OCI-M1 (cell line): Measurements from ENCODE around the gene TLR5.
"Not testable (repeated sequence)": the region's sequence is repeated elsewhere in the genome, so short reads cannot be mapped to it uniquely, and the experiment has no call there.

Experiments
- DNase-seq: peaks from one replicate; lab custom pipeline; 2025; lab: John Stamatoyannopoulos, UW

TLR5 gene, protein sequence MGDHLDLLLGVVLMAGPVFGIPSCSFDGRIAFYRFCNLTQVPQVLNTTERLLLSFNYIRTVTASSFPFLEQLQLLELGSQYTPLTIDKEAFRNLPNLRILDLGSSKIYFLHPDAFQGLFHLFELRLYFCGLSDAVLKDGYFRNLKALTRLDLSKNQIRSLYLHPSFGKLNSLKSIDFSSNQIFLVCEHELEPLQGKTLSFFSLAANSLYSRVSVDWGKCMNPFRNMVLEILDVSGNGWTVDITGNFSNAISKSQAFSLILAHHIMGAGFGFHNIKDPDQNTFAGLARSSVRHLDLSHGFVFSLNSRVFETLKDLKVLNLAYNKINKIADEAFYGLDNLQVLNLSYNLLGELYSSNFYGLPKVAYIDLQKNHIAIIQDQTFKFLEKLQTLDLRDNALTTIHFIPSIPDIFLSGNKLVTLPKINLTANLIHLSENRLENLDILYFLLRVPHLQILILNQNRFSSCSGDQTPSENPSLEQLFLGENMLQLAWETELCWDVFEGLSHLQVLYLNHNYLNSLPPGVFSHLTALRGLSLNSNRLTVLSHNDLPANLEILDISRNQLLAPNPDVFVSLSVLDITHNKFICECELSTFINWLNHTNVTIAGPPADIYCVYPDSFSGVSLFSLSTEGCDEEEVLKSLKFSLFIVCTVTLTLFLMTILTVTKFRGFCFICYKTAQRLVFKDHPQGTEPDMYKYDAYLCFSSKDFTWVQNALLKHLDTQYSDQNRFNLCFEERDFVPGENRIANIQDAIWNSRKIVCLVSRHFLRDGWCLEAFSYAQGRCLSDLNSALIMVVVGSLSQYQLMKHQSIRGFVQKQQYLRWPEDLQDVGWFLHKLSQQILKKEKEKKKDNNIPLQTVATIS

DNA sequence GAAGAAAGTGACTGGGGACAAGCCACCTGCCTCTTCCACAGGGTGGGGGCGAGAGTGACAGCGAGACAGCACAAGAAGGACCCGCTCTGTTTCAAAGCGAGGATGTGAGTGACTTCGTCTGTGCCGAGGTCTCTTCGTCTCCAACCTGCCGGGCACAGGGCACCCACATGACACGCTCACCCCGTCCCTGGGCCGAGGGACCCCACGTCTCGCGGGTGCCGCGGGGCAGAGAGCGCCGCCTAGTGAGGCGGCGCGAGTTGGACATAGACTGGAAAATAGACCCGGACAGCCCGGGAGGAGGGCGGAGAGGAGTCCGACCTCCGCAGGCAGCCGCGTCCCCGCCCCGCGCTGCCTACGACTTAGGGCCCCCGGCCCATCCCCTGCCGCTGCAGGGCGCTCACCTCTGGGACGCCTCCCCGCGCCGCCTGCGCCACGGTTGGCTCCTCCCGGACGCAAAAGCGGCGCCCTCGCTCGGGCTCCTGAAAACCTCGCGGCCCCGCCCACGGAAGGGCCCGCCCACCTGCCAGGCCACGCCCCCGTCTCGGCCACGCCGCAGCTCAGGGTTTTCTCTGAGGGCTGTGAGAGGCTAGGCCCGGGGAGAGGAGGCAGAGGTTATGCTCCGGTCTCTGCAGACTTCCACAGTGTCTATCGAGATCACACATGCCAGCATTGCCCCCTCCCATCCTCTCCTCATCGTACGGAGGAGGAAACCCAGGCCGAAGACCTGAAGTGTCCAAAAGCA, at the start of gene TLR5:
TSS of gene TLR5 (minus strand) at position 454 of the 742 bp plus-strand sequence. CDS start 30,217 bp downstream, outside the sequence.
- DNase-seq = peak; percentile 40

DNA sequence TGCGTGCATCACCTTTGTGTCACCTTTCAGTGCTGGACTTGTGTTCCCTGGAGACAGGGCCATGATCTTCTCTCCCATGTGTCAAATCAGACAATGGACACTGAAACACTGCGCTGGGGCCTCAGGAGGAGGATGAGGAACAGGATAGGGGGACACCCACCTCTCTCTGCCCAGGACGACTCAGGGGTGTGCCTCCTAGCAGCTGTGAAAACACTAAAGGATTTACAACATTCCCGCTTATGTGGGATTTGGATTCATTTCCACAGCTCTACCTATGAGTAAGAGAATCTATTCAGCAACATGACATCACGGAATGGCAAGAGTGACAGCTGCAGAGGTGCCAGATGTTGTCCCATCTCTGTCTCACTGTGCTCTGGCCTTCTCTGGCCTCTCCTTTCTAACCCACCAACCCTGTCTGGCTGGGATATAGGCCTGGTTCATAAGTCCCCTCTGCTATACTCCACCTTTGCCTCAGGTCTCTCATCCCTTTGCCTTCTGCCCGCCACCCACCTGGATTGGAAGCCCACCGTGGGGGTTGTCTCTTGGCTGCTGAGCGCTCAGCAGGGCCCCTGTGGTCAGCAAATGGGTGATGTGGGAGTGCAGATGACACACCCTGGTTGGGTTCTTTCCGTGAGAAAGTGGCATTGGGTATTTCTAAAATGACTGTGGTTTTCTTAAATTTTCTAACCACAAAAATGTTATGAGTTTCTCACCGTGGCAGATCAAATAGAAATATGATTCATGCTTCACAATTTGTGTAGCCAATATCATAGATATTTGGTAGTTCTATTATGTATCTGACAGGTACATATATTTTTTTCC, 47.1 kb upstream of the TLR5 start:
- no peak for DNase-seq

DNA sequence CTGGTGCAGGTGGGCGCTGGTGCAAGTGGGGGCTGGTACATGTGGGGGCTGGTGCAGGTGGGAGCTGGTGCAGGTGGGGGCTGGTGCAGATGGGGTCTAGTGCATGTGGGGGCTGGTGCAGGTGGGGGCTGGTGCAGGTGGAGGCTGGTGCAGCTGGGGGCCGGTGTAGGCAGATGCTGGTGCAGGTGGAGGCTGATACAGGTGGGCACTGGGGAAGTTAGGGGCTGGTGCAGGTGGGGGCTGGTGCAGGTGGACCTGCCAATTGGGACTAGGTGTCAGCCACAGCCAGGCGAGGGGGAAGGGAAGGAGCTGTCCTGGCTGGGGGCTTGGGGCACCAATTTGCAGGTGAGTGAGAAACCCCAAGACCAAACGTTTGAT, 46.5 kb upstream of the TLR5 start:
- DNase-seq = no peak

DNA sequence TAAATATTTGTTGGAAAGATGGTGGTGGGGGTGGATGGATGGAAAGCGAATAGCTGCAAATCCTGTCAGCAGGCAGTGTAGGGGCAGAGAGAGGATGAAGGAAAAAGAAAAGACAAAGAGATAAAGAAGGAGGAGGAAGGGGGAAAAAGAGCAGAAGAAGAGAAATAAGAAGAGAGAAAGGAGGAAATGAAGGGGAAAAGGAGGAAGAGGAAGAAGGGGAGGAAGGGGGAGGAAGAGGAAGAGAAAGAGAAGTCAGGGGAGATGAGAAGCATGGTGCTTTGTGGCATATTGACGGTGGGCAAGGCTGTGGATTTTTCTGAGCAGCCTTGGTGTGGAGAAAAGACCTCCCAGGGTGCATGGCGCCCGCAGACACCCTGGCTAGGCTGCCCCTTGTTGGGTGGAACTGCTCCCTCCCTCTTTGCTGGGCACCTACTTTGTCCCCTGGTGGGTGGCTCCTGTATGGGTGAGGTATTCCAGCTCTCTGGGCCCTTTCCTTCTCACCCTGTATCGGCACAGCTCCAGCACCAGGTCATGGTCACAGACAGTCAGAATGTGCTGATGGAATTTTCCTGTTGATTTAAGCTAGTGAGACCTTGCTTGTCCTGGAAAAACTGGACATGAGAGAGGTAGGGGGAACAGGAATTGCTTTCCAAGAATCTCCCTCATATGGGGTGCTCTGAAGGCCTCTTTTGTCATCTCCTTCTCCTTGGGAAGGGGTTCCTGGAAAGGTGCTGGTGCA, 45.7 kb upstream of the TLR5 start:
- DNase-seq = no peak

DNA sequence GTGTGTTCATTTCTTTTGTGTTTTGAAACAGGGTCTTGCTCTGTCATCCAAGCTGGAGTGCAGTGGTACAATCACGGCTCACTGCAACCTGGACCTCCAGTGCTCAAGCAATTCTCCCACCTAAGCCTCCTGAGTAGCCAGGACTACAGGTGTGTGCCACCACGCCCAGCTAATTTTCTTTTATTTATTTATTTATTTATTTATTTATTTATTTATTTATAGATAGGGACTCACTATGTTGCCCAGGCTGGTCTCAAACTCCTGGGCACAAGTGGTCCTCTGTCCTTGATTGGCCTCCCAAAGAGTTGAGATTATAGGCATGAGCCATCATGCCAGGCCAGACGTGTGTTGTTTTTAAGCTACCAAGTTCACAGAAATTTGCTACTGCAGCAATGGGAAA, 43.8 kb upstream of the TLR5 start:
- DNase-seq = no peak

DNA sequence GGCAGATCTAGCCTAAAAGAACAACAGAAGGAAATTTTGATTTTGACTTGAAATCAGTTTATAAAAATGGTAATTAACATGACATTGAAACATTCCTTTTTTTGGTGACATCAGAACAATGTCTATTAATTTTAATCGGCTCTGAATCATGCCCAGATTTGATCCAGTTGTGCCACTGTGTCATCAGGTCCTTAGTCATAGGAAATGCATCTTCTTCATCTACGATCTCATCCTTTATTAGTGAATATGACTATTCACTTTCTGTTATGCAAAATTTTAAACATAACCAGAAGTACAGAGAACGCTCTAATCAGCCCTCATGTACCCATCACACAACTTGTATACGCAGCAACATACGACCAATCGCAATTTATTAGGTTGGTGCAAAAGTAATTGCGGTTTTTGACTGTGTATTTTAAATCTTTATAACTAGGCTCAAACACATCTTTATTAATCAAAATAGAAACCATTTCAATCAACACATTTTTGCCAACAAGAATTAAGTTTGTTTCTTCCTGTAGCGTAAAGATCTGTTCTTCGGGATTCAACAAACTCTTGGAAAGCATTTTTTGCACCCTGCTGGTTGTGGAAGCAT, 40.3 kb upstream of the TLR5 start:
- DNase-seq = no peak

DNA sequence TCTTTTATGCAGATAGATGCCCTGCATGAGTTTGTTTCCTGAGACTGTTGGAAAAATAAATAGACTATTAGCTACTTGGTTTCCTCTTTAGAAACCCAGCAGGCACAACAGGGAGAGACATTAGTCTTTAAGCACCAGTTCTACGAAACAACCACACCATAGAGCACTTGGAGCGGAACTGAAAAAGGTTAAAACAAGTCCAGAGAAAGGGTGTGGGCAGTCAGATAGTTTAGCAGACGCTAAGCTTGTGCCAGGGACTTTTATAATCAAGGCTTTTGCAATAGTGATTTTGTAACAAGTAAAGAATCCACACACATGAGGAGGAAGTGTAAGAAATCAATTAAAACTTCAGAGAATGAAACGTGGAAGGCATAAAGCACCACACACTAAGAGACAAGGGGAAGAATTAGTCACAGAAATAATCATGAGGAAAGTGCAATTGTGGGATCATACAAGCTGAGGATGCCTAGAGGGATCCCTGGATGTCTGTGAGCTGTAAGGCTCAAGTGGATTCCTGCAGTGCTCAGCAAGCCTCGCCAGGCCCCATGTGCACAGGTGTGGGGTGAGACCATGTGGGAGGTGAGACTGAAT, 37.8 kb upstream of the TLR5 start:
- no peak for DNase-seq

DNA sequence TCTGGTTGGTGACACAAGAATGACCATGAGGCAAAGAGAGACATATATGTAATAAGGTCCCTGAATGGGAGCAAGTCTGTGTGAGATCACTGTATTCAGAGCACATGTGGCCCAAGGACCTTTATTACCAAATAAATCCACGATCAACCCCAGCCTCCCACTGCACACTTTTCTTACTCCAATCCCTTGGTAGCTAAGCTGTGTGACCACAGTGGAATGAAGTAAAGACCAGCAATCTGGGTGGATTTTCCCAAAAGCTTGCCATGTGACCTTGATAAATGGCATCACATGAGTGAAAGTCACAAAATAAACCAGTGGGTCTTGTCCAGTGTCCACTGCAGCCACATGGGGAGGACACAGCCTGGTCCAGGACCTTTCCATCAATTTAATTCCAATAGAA, 36.7 kb upstream of the TLR5 start:
- DNase-seq = no peak

DNA sequence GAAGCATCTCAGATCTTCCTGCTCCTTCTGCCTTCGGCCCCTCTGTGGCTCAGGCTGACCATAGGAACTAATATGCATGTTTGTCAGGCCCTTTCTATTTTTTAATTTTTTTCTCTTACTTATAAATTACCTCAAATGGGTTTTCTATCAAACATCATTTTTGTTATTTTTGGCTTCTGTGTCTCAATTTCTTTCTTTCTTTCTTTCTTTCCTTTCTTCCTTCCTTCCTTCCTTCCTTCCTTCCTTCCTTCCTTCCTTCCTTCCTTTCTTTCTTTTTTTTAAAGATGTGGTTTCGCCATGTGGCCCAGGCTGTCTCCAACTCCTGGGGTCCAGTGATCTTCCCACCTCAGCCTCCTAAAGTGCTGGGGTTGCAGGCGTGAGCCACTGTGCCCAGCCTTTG, 36.2 kb upstream of the TLR5 start:
- no peak for DNase-seq

DNA sequence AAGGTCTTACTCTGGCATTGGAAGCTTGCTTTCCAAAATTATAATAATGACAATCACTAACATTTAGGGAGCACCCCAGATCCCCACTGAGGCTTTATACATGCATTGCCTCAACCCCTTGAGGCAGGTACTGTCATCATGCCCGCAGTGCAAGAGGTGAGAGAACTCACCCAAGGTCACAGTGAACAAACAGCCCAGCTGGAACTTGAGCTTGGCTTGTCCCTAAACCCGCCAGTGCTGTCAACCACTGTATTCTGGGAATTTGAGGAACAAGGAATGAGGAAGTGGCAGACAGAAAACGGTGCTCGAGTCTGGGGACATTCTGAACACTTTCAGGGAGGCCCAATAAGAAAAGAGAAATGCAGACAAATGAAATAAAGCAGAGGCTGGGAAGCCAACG, 34.6 kb upstream of the TLR5 start:
- peak; percentile 81 for DNase-seq

DNA sequence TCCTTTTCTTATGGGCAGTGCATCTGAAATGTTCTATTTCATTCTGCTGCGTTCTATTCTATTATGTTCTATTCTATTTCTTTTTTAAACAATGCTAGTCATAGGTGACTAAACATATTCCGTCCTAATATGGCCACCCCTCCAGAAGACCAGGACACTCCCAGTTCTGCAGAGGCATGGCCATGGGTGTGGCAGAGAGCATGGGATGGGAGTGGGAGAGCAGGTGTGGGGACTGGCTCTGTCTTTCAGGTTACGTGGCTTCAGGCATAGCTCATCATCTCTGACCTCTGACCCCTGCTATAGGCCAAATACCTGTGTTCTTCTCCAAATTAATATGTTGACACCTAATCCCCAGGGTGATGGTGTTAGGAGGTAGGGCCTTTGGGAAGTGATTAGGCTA, 33.4 kb upstream of the TLR5 start:
- DNase-seq = no peak

DNA sequence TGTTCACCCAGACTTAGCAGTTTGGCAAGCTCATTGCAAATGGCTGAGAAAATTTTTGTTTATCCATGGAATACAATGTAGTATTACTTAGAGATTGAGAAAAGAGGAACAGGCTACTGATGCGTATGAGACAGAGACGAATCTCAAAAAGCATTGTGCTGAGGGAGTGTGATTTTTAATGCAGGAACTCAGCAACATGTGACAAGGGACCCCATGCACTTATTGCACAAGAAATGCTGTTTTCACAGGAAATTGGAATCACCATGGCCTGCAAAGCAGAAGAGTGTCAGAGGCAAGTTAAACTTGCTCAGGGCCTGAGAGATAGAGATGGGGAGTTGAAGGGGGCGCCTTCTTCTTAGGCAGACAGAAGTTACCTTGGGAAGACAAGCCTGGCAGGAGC, 32.6 kb upstream of the TLR5 start:
- DNase-seq = peak; percentile 15

DNA sequence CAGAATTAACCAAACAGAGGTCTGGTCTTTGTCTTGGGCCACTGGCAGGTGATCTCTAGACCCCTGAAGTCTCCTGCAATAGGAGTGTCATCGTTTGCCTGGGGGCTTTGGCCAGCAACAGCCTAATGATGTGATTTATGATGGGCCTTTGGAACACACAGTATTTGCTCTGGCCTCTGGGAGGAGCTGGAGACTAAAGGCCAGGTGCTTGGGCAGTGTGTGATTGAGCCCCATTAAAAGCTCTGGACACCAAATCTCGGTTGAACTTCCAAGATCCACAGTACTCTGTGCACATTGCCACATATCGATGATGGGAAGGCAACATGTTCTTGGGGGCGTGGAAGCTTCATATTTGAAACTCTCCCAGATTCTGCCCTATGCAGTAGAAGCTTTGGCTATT, 32.0 kb upstream of the TLR5 start:
- DNase-seq = peak; percentile 12

DNA sequence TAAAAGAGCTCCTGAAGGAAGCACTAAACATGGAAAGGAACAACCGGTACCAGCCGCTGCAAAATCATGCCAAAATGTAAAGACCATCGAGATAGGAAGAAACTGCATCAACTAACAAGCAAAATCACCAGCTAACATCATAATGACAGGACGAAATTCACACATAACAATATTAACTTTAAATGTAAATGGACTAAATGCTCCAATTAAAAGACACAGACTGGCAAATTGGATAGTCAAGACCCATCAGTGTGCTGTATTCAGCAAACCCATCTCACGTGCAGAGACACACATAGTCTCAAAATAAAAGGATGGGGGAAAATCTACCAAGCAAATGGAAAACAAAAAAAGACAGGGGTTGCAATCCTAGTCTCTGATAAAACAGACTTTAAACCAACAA, 26.4 kb upstream of the TLR5 start:
- not testable (repeated sequence) for DNase-seq

DNA sequence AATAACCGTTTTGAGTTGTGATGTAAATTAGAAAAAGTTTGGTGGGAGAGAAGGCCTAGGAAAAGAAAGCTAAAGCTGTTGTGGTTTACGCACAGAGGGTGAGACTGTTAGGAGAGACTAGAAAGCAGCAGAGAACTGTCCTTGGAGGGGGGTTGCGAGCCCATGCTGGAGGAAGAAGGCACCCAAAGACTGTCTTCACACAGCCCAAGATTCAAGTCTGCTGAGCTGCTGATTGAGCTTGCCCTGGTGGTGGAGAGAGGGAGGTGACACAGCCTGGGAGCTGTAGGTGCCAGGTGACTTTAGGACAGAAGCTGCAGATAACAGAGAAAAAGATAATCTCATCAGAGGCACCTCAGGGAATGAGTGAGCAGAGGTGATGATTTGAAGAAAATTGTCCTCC, 18.3 kb upstream of the TLR5 start:
- DNase-seq = no peak

DNA sequence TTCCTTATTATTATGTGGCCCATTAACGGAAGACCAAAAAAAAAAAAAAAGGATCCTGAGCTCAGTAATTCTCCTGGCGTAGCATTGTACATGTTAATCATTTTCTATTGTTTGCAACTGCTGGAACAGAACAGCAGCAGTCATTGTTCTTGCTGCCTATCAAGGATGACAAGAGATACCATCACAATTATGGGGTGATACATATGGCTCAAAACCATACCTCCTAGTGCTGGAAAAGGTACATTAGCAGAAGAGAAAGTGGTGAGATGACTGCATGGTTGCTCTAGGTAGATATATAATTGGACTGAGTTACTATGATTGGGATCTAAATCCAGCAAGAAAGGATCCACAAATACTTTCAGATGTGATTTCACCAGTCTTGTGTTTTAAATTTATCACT, 13.3 kb upstream of the TLR5 start:
- DNase-seq = no peak

DNA sequence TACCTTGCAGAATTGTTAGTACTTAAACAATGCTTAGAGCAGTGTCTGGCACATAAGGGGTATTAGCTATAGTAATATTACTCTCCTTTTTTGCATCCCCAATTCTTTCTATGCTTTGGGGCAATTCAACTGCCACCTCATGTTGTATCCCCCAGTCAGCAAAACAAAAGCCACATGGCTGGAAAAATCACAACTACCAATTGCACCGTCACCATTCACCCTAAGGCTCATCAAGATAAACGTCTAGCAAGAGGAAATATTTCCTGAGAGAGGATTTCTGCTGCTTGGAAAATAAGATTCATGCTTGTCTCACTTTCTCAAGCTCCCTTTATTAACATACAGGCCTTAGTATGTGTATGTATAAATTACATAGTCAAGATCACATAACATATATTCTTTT, 12.1 kb upstream of the TLR5 start:
- no peak for DNase-seq

DNA sequence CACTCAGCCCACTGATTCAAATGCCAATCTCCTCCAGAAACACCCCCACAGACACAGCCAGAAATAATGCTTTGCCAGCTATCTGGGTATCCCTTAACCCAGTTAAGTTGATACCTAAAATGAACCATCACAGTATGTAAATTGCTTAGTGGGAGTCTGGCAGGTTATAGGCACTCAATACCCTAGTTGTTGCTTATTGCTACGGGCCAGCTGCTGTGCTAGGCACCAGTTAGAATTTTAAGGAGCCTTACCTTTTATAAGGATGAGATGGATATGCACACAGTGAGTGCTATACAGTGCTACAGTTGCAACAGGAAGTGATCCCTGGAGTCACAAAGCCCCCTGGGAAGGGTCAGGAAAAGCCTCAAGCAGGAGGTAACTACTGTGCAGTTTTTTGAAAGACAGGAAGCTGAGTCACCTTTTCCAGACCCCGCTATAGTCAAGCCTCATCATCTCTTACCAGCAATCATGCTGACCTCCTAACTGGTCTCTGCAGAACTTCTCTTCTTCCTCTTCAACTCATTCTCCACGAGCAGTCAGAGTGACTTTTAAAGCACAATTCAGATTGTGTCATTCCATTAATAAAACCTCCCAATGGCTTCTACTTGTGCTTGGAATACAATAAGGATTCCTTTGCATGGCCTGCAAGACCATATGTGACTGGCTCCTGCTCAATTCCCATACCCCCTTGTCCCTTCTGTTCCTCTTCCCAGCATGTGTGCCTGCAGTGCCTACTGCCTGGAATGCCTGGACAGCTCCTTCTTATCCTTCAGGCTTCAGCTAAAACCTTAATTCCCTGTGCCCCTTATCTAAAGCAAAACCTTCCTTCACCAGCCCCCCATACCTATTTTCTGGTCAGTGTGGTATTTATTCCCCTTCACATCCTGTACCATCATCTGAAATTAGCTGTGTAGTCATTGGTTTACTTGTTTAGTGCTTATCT, 10.4 kb upstream of the TLR5 start:
- DNase-seq = peak; percentile 20

DNA sequence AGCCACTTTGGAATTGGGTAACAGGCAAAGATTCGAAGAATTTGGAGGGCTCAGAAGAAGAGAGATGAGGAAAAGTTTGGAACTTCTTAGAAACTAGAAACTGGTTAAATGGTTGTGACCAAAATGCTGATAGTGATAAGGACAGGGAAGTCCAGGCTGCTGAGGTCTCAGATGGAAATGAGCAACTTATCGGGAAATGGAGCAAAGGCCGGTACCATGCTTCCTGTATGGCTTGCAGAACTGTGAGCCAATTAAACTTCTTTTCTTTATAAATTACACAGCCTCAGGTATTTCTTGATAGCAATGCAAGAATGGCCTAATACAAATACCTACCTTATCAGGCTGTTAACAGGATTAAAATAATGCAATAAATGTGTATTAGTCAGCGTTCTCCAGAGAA, 9.4 kb upstream of the TLR5 start:
- DNase-seq = no peak
